Gastrocnemius medialis (tissue), 4 donors: Measurements from ENCODE around the gene MRPL47.

Experiments used
- CTCF ChIP-seq, 5 experiments: fragments of 450-650 bp in 3 of 5; fragments of 200-600 bp in 2 of 5; sonication (generic) in 2 of 5; IDR thresholded peaks in 4 of 5; conservative IDR thresholded peaks in 1 of 5; 1 replicate in 4 of 5; 2 replicates in 1 of 5; pipeline ENCODE4 v1.5.1; 2016 to 2019; ENCODE audit warnings: antibody characterized with exemption in 5 of 5, mild to moderate bottlenecking in 3 of 5, moderate library complexity in 3 of 5
- POLR2A ChIP-seq, 2 donors: fragments of 450-650 bp; IDR thresholded peaks; one replicate each; pipeline ENCODE4 v1.6.1; 2017; ENCODE audit warnings: antibody characterized with exemption in 2 of 2, mild to moderate bottlenecking in 2 of 2, moderate library complexity in 2 of 2

GRCh38 chr3:179541094-179541493 lies 63.3 kb downstream of the MRPL47 start:
- TF ChIP-seq CTCF (IDR thresholded peaks at IDR 0.05 in 4 of 5, conservative IDR thresholded peaks at IDR 0.05 in 1 of 5) (no peak), POLR2A (IDR thresholded peaks at IDR 0.05) (no peak)
